ENCODE measurements around the gene ANO4. TPM values are rescaled to one million over a fixed set of nuclear protein-coding genes. Genes with fewer than 3 reads are reported as not detected.
"Not testable (repeated sequence)": the region's sequence is repeated elsewhere in the genome, so short reads cannot be mapped to it uniquely, and the experiment has no call there.

Gene ANO4
- polyA plus RNA-seq, 3 donors: 1.1 to 2.3 (median 2.0) TPM

GRCh38 chr12:100970894-100971293, 176.3 kb downstream of the ANO4 start:
- no peak for DNase-seq (ENCODE audit: extremely low read depth in 1 of 11, low read depth in 9 of 11, low spot score in 4 of 11)

- no peak for DNase-seq (ENCODE audit: extremely low read depth in 1 of 11, low read depth in 9 of 11, low spot score in 4 of 11)
These were observed 177.5 kb downstream of the ANO4 start for GRCh38 chr12:100972121-100972520.

GRCh38 chr12:100974341-100974740, 179.8 kb downstream of the ANO4 start:
- no peak for DNase-seq (ENCODE audit: extremely low read depth in 1 of 11, low read depth in 9 of 11, low spot score in 4 of 11)

GRCh38 chr12:100974747-100975146, 180.2 kb downstream of the ANO4 start:
- no peak for DNase-seq (ENCODE audit: extremely low read depth in 1 of 11, low read depth in 9 of 11, low spot score in 4 of 11)

- no peak for DNase-seq (ENCODE audit: extremely low read depth in 1 of 11, low read depth in 9 of 11, low spot score in 4 of 11)
These were observed 182.2 kb downstream of the ANO4 start for GRCh38 chr12:100976735-100977134.

- DNase-seq (ENCODE audit: extremely low read depth in 1 of 11, low read depth in 9 of 11, low spot score in 4 of 11): no peak
These were observed 186.3 kb downstream of the ANO4 start for GRCh38 chr12:100980856-100981255.

GRCh38 chr12:100982511-100983183, 188.1 kb downstream of the ANO4 start:
- no peak for DNase-seq (ENCODE audit: extremely low read depth in 1 of 11, low read depth in 9 of 11, low spot score in 4 of 11)

GRCh38 chr12:100984796-100985195, 190.2 kb downstream of the ANO4 start:
- no peak for DNase-seq (ENCODE audit: extremely low read depth in 1 of 11, low read depth in 9 of 11, low spot score in 4 of 11)

GRCh38 chr12:100986595-100987547, 192.3 kb downstream of the ANO4 start:
- no peak for DNase-seq (ENCODE audit: extremely low read depth in 1 of 11, low read depth in 9 of 11, low spot score in 4 of 11)

- peak in 4 of 11 donors; percentile 18 to 28 (median 20) for DNase-seq (ENCODE audit: extremely low read depth in 1 of 11, low read depth in 9 of 11, low spot score in 4 of 11)
These were observed 193.3 kb downstream of the ANO4 start for GRCh38 chr12:100987552-100988521.

- DNase-seq (ENCODE audit: extremely low read depth in 1 of 11, low read depth in 9 of 11, low spot score in 4 of 11): not testable (repeated sequence)
These were observed 194.9 kb downstream of the ANO4 start for GRCh38 chr12:100989509-100989908.

GRCh38 chr12:100991102-100991501, 196.5 kb downstream of the ANO4 start:
- no peak for DNase-seq (ENCODE audit: extremely low read depth in 1 of 11, low read depth in 9 of 11, low spot score in 4 of 11)

GRCh38 chr12:100992194-100992593, 197.6 kb downstream of the ANO4 start:
- DNase-seq (ENCODE audit: extremely low read depth in 1 of 11, low read depth in 9 of 11, low spot score in 4 of 11): no peak

- no peak for DNase-seq (ENCODE audit: extremely low read depth in 1 of 11, low read depth in 9 of 11, low spot score in 4 of 11)
These were observed 199.4 kb downstream of the ANO4 start for GRCh38 chr12:100993916-100994450.

- no peak for DNase-seq (ENCODE audit: extremely low read depth in 1 of 11, low read depth in 9 of 11, low spot score in 4 of 11)
These were observed 200.6 kb downstream of the ANO4 start for GRCh38 chr12:100995201-100995600.

- DNase-seq (ENCODE audit: extremely low read depth in 1 of 11, low read depth in 9 of 11, low spot score in 4 of 11): no peak
These were observed 201.2 kb downstream of the ANO4 start for GRCh38 chr12:100995771-100996170.

- DNase-seq (ENCODE audit: extremely low read depth in 1 of 11, low read depth in 9 of 11, low spot score in 4 of 11): no peak
These were observed 207.1 kb downstream of the ANO4 start for GRCh38 chr12:101001669-101002068.

- peak in 3 of 11 donors; percentile 31 to 46 (median 42) for DNase-seq (ENCODE audit: extremely low read depth in 1 of 11, low read depth in 9 of 11, low spot score in 4 of 11)
These were observed 208.3 kb downstream of the ANO4 start for GRCh38 chr12:101002696-101003419.

Data from renal cortex interstitium (tissue), 11 donors.